A549 (cell line): ENCODE measurements around the gene TTC19.

Source experiments
- BHLHE40 ChIP-seq: IDR thresholded peaks from 2 replicates; pipeline ENCODE4 v1.6.1; 2012; ENCODE audit warnings: low read depth, low read length, inconsistent platforms
- EP300 ChIP-seq, 2 experiments: fragments of >200 bp; sonication (Bioruptor Twin); formaldehyde crosslinking; IDR thresholded peaks; 2 replicates in 1 of 2; 3 replicates in 1 of 2; pipeline ENCODE4 v1.6.1; 2016 to 2017
- HDAC2 ChIP-seq: fragments of 200-600 bp; sonication (generic); IDR thresholded peaks from 2 replicates; pipeline ENCODE4 v1.6.1; 2016
- KDM1A ChIP-seq: fragments of 200-600 bp; sonication (generic); IDR thresholded peaks from 2 replicates; pipeline ENCODE4 v1.6.1; 2016; ENCODE audit warnings: low read depth, mild to moderate bottlenecking
- MAX ChIP-seq: IDR thresholded peaks from 2 replicates; pipeline ENCODE4 v1.6.1; 2012
- PBX3 ChIP-seq: IDR thresholded peaks from 2 replicates; pipeline ENCODE4 v1.6.1; 2012
- POLR2A ChIP-seq: IDR thresholded peaks from 2 replicates; pipeline ENCODE4 v1.6.1; 2012; ENCODE audit warnings: mild to moderate bottlenecking, low read length
- RAD21 ChIP-seq, 2 experiments: fragments of >200 bp in 1 of 2; sonication (Bioruptor Twin) in 1 of 2; formaldehyde crosslinking in 1 of 2; IDR thresholded peaks in 1 of 2; conservative IDR thresholded peaks in 1 of 2; 2 replicates in 1 of 2; 3 replicates in 1 of 2; pipeline ENCODE4 v1.6.1; 2012 to 2018; ENCODE audit warnings: inconsistent platforms in 1 of 2
- RCOR1 ChIP-seq: fragments of 150-350 bp; IDR thresholded peaks from 2 replicates; pipeline ENCODE4 v1.6.1; 2014; ENCODE audit warnings: antibody characterized with exemption, low read length, low read depth
- ZFP36 ChIP-seq: fragments of 450-650 bp; IDR thresholded peaks from 2 replicates; pipeline ENCODE4 v1.6.1; 2014; ENCODE audit warnings: borderline replicate concordance; ENCODE audit not compliant: partially characterized antibody
- TF ChIP-seq, protein P1 (sequence below): fragments of >200 bp; sonication (Bioruptor Twin); formaldehyde crosslinking; IDR thresholded peaks from 3 replicates; pipeline ENCODE4 v1.5.1; 2016
- TF ChIP-seq, protein P2 (sequence below): fragments of 450-650 bp; IDR thresholded peaks from 2 replicates; pipeline ENCODE4 v1.6.1; 2014; ENCODE audit warnings: antibody characterized with exemption
- TF ChIP-seq, protein P3 (sequence below): fragments of 200-600 bp; sonication (generic); IDR thresholded peaks from 2 replicates; pipeline ENCODE4 v1.6.1; 2016; ENCODE audit warnings: antibody characterized with exemption, mild to moderate bottlenecking, moderate library complexity
- TF ChIP-seq, protein P4 (sequence below): fragments of 150-350 bp; IDR thresholded peaks from 2 replicates; pipeline ENCODE4 v1.6.1; 2014; ENCODE audit warnings: low read depth, mild to moderate bottlenecking, low read length

GRCh38 chr17:16072031-16072430 is 72.4 kb downstream of the TTC19 start:
- TF ChIP-seq, protein P1, sequence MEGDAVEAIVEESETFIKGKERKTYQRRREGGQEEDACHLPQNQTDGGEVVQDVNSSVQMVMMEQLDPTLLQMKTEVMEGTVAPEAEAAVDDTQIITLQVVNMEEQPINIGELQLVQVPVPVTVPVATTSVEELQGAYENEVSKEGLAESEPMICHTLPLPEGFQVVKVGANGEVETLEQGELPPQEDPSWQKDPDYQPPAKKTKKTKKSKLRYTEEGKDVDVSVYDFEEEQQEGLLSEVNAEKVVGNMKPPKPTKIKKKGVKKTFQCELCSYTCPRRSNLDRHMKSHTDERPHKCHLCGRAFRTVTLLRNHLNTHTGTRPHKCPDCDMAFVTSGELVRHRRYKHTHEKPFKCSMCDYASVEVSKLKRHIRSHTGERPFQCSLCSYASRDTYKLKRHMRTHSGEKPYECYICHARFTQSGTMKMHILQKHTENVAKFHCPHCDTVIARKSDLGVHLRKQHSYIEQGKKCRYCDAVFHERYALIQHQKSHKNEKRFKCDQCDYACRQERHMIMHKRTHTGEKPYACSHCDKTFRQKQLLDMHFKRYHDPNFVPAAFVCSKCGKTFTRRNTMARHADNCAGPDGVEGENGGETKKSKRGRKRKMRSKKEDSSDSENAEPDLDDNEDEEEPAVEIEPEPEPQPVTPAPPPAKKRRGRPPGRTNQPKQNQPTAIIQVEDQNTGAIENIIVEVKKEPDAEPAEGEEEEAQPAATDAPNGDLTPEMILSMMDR: no peak
- TF ChIP-seq RCOR1 (no peak), POLR2A (no peak), EP300 (IDR thresholded peaks at IDR 0.05) (no peak), HDAC2 (no peak), ZFP36 (no peak), KDM1A (no peak), BHLHE40 (no peak), RAD21 (conservative IDR thresholded peaks at IDR 0.05 in 1 of 2, IDR thresholded peaks at IDR 0.05 in 1 of 2) (no peak), PBX3 (no peak), MAX (no peak)
- TF ChIP-seq, protein P2, sequence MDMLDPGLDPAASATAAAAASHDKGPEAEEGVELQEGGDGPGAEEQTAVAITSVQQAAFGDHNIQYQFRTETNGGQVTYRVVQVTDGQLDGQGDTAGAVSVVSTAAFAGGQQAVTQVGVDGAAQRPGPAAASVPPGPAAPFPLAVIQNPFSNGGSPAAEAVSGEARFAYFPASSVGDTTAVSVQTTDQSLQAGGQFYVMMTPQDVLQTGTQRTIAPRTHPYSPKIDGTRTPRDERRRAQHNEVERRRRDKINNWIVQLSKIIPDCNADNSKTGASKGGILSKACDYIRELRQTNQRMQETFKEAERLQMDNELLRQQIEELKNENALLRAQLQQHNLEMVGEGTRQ: no peak
- TF ChIP-seq, protein P3, sequence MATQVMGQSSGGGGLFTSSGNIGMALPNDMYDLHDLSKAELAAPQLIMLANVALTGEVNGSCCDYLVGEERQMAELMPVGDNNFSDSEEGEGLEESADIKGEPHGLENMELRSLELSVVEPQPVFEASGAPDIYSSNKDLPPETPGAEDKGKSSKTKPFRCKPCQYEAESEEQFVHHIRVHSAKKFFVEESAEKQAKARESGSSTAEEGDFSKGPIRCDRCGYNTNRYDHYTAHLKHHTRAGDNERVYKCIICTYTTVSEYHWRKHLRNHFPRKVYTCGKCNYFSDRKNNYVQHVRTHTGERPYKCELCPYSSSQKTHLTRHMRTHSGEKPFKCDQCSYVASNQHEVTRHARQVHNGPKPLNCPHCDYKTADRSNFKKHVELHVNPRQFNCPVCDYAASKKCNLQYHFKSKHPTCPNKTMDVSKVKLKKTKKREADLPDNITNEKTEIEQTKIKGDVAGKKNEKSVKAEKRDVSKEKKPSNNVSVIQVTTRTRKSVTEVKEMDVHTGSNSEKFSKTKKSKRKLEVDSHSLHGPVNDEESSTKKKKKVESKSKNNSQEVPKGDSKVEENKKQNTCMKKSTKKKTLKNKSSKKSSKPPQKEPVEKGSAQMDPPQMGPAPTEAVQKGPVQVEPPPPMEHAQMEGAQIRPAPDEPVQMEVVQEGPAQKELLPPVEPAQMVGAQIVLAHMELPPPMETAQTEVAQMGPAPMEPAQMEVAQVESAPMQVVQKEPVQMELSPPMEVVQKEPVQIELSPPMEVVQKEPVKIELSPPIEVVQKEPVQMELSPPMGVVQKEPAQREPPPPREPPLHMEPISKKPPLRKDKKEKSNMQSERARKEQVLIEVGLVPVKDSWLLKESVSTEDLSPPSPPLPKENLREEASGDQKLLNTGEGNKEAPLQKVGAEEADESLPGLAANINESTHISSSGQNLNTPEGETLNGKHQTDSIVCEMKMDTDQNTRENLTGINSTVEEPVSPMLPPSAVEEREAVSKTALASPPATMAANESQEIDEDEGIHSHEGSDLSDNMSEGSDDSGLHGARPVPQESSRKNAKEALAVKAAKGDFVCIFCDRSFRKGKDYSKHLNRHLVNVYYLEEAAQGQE: no peak
- TF ChIP-seq, protein P4, sequence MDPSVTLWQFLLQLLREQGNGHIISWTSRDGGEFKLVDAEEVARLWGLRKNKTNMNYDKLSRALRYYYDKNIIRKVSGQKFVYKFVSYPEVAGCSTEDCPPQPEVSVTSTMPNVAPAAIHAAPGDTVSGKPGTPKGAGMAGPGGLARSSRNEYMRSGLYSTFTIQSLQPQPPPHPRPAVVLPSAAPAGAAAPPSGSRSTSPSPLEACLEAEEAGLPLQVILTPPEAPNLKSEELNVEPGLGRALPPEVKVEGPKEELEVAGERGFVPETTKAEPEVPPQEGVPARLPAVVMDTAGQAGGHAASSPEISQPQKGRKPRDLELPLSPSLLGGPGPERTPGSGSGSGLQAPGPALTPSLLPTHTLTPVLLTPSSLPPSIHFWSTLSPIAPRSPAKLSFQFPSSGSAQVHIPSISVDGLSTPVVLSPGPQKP: no peak
